Left renal cortex interstitium (tissue), 4 donors: ENCODE measurements around the gene TNNI3K. TPM values are rescaled to one million over a fixed set of nuclear protein-coding genes. Genes with fewer than 3 reads are reported as not detected.
A peak's percentile ranks its signal among the peaks of the same experiment; 100 is the strongest.

Experiments used
- DNase-seq, 4 donors: peaks; one replicate each; pipeline ENCODE4 v3.0.0-alpha.2; 2013; ENCODE audit warnings: low read depth in 4 of 4, low spot score in 2 of 4, missing footprints in 1 of 4
- polyA plus RNA-seq, 4 donors: library from polyadenylated mRNA; unstranded; fragments of 120-200 nt; gene quantifications; one replicate each; pipeline ENCODE4 v1.2.1, GENCODE V29; 2013; ENCODE audit not compliant: insufficient read length in 4 of 4

Gene TNNI3K
- polyA plus RNA-seq, 4 donors: 0.68 to 2.2 (median 1.7) TPM

DNA sequence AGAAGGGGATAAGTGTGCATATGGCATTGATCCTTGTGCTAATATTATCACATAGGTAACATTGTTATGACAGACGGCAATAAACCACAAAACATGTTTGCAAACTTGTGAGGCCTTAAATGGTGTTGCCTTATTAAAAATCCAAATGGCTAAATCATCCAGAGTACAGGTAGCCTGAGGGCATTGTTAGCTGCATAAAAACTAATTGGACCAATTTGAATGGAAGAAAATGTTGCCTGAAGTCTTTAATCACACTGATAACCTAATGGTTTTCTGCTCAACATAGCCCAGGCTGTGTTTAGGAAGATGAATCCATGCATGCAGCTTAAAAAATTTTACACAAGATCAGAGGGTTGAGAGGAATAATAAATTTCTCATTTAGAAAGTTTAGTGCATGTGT, 296.6 kb downstream of the TNNI3K start:
- no peak for DNase-seq

DNA sequence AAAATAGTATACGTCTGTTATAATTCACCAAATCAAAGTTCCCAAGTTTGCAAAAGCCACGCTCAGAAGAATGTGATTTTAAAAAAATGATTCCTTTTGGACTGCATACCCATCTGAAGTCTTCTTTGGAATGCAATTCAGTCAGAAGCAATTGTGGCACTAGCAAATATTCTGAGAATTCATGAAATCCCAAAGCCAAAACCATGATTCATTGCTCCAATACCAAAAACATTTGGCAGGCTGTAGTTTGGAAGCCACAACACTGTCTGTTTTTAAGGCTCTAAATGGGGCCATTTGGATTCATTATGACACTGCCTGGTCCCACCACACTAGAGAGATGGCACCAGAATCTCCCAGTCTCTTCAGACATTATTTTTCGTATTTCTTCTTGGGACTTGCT, 299.1 kb downstream of the TNNI3K start:
- no peak for DNase-seq

DNA sequence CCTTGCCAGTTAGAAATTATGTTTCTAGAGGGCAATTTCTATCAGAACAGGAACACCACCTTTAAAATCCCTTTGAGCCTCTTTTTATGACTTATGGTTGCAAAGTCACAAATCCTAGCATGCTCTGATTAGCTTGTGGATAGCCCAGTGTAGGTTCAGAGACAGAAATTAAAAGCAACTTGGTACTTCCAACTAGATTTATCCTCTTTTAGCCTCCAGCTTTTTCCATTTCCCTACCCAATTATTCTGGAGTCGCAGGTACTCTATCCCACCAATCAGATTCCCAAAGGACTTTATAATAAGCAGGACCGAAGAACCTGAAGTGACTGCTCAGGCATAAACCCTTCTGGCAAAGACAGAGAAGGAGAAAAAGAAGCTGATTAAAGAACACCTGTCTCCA, 310.6 kb downstream of the TNNI3K start:
- no peak for DNase-seq

DNA sequence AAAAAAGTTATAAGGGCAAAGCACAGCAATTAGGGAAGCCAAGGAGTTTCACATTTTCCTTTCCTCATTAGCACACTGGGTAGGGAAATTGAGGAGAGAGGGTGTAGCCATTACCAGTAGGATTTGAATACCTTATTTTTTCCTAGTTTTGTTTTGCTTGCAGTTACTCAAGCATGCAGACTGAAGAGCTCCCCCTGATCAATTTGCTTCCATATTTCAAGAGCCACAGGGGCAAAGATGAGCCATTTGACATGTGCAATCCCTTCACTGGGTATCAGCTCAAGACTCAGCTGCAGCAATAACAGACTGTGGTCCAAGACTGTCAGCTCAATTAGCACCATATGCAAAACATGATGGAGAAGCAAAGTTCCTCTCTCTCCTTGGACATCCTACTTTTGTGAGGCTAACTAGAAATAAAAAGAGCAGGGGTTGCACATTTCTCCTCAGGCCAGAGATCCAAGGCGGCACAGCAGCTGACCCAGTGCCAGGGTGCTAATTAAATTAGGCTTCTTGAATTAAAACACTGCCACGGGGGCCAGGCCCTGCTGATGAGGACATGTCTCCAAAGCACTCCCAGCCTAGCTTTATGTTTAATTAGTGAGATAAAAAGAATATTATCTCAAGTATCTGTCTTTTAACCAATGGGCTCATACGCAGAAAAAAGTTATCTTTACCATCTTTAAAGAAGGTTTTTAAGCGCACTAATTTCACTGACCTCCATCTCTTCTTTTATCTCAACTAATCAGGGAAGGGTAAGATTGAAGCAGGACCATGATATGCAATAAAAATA, 314.0 kb downstream of the TNNI3K start:
- no peak for DNase-seq

DNA sequence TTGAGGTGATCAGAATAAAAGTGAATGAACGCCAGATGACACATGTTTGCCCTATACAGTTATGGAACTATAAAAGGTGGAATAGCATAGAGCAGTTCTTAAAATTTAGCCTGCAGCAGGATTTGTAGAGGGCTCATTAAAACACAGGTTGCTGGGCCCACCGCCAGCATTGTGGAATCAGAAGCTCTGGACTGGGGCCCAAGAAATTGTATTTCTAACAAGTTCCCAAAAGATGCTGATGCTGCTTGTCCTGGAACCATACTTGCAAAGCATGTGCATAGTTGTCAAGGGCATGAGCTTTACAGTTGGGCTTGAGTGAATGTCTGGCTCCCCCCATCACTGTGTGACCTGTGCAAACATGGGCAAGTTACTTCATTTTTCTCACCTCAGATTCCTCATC, 314.7 kb downstream of the TNNI3K start:
- no peak for DNase-seq

DNA sequence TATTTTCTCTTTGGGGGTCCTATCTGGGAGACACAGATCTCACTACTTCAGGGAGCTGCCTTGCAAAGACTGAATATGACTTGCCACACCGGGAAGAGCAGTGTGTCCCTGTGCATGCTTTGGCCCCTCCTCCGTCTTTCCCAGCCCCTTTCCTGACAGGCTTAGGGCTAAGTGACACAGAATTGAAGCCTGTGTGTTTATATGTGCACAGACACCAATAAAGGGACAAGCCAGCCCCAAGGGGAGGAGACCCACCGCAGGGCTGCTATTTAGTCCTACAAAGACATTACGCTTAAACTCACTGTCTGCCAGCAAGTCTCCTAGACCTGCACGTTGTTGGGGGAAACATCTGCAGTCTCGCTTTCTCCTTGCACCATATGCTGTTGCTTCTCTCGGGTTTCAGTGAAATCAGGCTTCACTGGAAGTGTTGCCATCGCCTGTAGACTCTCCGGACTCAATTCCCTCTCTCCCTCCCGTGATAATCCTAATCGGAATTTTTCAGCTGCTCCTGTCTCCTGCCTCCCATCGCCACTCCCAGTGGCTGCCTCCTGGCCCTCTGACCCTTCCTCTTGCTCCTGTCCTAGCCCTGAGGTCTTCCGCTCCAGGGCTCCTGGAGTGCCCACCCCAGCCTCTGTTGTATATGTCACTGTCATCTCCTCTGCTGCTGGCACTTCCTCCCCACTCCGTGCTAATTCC, 335.8 kb downstream of the TNNI3K start:
- DNase-seq: peak in 1 of 4 donors; percentile 2

DNA sequence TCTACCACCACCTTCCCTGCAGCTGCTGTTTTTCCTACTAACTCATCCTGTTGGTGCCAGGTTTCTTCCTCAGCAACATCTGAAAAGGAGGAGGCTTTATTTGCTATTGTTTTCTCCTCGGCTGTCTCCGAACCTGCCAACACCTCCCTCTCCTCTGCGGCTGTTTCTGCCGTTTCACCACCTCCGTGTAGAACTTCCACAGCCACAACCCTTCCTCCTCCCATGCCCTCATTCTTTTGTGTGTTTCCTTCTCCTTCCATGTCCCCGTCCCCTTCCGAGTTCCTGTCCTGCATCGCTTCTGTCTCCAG, 336.3 kb downstream of the TNNI3K start:
- DNase-seq: no peak

DNA sequence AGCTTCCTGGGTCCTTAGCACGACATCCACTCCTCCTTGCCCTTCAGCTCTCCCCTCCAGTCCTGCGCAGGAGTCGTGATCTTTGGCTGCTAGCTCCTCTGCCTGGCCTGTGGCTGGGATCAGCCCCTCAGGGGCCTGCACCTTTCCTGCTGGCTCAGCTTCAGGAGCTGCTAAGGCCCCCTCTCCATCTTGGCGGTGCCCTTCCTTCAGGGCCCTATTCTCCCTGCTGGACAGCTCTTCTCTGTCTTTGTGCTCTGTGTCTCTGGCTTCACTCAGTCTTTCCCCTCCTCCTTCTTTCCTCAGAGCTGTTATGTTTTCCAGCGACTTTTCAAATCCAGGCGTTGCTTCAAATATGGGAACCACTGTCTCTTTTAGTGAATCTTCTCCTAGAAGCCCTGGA, 336.7 kb downstream of the TNNI3K start:
- DNase-seq: no peak

DNA sequence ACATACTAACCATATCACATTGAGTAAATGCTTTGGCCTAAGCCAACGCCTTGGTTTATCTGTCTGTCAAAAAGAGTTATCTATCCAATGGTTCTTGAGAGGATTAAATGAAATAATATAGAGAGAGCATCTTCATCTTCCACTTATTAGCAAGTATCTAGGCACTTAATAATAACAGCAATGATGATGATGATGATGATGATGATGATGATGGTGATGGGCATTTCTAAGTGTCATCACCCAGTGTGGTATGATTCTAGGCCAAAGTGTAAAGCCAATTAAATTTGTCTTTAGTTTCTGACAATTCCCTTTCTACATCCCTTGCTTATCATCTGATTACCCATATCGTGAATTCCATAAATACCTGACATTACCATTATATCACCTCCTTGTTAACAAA, 342.9 kb downstream of the TNNI3K start:
- DNase-seq: no peak

DNA sequence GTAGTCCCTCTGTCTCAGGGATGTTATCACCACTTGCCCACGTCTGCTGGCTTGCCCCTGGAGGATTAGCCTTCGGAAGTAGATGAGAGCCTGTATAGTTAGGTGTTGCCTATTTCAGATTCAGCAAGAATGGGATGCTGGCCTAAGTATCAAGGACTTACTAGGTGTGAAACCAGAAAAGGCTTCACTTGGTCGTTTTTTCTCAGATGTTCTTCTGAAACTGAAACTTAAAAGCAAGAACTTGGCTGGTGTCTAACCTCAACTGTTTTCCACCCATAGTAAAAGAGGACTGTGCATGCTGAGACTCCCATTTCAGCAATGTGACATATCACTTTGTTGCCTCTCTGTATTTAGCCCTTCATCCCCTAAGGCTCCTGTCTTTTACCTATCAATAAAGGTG, 344.2 kb downstream of the TNNI3K start:
- DNase-seq: no peak

DNA sequence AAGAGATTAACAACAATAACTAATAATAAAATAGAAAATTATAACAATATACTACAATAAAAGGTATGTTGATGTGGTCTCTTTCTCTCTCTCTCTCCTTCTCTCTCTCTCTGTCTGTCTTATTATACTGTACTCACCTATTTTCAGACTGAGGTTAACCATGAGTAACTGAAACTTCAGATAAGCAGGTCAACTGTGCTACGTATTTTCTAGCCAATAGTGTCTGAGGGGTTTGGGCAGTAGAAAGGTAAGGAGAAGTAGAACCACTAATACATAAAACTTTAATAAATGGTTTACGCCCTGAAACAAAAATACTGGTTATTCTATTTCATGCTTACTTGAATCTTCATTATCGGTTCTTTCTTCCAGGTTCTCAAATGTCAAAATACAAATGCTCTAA, 348.2 kb downstream of the TNNI3K start:
- no peak for DNase-seq

DNA sequence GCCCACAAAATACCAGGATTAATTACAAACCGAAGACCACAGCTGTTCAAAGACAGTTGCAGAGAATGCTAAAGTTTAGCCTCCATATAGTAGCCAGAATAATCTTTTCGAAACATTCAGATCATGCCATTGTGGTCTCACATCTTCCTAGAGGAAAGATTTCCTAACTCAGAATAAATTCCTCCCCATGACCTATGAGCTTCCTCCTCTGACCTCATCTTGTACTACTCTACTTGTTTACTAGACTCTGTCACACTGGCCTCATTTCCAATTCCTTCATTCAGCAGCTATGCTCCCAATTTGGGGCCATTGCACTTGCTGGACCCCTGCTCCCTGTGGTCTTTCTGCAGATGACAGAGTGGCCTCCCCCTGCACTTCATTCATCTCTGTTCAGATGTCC, 349.0 kb downstream of the TNNI3K start:
- no peak for DNase-seq

DNA sequence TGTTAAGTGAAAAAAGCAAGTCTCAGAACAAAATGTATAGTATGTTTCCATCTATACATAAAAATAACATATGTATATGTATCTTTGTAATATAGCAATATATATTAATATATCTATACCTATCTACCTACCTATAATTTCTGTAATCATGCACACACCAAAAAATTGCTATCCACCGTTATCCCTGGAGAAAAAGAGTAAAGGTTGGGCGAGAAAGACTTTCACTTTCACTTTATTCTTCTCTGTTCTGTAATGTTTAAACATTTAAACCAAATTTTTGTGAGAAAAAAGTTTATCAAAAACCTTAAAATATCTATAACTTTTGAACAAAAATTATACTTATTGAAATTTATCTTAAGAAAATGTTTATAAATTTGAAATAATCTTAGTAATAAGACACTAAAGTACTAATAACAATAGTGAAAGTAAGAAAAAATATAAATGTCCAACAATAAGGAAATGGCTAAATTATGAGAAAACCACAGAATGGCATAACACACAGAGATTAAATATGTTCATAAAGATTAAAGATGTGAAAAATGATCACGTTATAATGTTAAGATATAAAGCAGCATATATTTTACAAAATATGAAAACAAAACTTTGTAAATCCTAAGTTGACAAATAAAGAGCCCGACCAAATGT, 351.2 kb downstream of the TNNI3K start:
- DNase-seq: no peak

DNA sequence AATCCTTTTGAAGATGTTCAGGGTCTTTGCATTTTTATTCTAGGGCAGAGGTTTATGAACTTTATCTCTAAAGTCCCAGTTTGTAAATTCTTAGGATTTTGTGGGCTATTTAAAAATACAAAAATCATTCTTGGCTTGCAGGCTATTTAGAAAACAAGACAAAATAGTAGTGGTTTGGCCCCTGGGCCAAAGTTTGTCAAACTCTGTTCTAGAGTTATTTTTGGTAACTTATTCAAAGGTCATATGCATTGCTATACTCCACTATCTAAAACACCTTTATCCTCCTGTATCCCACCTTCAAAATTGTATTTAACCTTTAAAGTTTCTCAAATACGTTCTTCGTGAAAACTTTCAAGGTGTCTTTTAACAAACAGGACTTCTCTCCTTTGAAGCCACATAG, 352.7 kb downstream of the TNNI3K start:
- no peak for DNase-seq

DNA sequence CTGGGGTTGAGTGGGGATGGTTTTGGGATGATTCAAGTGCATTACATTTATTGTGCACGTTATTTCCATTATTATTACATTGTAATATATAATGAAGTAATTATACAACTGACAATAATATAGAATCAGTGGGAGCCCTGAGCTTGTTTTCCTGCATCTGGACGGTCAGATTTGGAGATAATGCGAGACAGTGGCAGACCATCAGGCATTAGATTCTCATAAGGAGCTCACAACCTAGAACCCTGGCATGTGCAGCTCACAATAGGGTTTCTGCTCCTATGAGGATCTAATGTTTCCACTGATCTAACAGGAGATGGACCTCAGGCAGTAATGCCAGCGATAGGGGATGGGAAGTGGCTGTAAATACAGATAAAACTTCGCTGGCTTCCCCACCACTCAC, 355.1 kb downstream of the TNNI3K start:
- no peak for DNase-seq

DNA sequence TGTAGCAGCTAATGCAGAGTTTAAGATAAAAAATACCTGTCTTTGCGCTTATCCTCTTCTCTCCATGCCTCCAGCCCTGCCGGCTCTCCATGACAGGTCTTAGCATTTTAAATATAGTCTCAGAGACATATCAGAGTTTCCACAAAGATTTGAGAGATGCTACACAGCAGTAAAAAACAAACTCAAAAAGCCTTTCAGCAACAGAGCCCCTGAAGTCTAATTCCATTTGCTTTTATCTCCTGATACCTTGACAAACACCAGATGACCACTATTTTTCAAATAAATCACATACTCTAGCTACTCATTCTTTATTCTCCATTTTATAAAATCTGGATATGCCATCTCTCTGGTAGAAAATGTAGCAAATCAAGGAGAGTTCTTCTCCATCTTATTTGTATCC, 356.8 kb downstream of the TNNI3K start:
- no peak for DNase-seq

DNA sequence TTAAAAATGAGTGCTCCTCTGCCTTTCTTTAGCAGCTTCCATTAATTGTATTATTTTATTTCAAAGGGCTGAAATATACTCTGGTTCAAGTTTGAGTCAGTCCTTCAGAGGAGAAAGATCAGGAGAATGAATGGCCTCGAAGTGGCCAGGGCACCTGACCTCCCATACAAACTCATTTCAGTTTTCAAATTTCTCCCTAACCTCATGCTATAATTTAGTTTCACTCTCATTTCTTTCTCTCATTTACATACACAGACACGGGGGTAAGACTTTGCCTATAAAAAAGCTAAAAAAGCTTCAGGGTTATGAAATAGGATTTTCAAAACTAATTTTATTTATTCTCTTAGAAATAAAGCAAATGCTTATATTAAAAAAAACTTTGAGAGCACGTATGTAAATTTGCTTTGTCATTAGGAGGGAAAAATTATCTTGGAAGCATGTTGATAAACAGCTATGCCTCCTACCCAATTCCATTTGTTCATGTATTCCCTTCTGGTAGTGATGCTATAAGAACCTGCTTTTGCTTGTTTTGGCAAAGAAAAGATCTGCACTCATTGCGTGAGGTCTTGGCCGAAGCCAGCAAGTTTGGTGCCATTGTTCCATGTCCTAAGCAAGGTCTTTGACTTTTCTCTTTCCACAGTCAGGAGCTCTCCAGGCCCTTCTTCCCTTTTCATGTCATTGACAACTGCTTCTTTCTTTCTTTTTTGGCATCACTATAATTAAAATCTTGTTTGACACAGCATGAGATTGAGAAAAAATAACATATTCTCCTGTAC, 357.6 kb downstream of the TNNI3K start:
- no peak for DNase-seq
